ENCODE data around the gene RBBP8NL. TPM values are rescaled to one million over a fixed set of nuclear protein-coding genes. Genes with fewer than 3 reads are reported as not detected.

RBBP8NL gene
- total RNA-seq, 1 donor from 2014 or later: not detected

DNA sequence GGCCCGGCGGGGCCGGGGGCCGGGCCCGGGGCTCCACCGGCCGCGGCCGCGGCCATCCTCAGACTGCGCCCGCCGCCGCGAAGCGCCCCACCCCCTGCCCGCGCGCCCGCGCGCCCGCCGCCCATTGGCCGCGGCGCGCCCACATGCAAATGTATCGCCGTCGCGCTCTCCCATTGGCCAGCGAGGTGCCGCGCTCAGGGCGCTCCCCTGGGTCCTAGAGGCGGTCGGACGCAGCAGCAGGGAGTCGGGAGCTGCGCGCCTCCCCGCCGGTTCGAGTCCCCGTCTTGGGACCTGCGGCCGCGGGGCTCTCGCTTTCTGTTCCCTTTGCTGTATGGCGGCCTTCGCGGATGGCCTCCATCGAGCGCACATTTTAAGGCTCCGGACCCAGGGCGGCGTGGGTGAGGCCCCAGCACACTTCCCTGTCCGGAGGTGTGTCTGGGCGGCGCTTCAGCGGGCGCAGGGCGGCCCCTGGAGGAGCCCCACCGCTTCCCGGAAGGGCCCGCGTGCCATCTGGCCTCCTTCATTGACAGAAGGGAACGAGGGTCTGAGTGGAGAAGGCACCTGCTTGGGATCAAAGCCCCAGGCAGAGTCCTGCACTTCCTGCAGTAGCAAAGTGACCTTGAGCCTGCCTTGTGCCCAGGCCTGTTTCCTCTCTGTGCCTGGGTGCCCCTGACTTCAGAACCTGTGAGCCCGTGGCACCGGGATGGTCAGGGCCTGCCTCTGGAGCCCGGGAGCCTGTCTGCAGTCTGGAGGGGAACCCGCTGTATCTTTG is 19.9 kb downstream of the RBBP8NL start, which contains the start of gene CABLES2:
CABLES2 (minus strand) TSS at position 65 of the 772 bp plus-strand sequence; CDS start at position 56, 9 bp downstream.
- DNase-seq (ENCODE audit: low read depth): peak; percentile 78

DNA sequence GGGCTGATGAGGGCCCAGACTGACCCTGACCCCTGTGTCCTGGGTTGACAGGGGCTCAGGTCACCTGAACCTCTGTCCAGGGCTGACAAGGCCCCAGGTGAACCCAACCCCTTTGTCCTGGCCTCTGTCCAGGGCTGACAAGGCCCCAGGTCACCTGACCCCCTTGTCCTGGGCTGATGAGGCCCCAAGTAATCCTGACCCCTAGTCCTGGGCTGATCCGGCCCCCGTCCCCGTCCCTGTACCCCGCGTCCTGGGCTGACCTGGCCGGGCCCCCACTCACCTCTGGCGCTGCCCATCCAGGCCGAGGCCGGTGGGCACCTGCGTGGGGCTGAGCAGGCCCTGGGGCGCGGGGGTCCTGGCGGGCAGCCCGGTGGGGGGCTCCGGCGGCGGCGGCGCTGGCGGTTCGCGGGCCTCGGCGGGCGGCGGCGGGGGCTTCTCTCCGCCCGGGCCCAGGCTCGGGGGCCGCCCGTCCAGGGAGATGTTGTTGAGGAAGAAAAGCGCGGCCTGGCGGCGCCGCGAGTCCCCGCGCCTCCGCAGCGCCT is 20.6 kb downstream of the RBBP8NL start:
- no peak for DNase-seq (ENCODE audit: low read depth)

DNA sequence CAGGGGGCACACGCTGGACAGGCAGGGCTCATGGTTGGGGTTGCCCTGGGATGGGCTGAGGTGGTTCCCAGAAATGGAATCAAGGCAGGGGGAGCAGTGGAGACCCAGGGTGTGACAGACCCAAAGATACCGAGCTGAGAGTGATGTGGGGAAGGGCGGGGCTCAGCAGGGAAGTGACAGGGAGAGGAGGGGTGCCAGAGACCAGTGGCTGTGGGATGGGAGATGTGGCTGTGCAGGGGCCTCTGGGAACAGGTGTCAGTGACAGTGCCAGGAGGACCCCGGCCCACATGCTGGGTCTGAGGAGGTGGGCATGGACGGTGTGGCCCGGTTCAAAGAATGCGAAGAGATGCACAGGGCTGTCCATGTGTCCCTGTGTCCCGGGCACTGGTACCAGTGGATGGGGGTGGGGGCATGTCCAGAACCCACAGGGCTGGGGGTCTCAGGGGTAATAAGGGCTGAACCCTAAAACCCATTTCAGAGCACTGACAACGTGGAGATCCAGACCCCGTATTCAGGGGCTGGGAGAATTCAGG is 21.3 kb downstream of the RBBP8NL start:
- no peak for DNase-seq (ENCODE audit: low read depth)

DNA sequence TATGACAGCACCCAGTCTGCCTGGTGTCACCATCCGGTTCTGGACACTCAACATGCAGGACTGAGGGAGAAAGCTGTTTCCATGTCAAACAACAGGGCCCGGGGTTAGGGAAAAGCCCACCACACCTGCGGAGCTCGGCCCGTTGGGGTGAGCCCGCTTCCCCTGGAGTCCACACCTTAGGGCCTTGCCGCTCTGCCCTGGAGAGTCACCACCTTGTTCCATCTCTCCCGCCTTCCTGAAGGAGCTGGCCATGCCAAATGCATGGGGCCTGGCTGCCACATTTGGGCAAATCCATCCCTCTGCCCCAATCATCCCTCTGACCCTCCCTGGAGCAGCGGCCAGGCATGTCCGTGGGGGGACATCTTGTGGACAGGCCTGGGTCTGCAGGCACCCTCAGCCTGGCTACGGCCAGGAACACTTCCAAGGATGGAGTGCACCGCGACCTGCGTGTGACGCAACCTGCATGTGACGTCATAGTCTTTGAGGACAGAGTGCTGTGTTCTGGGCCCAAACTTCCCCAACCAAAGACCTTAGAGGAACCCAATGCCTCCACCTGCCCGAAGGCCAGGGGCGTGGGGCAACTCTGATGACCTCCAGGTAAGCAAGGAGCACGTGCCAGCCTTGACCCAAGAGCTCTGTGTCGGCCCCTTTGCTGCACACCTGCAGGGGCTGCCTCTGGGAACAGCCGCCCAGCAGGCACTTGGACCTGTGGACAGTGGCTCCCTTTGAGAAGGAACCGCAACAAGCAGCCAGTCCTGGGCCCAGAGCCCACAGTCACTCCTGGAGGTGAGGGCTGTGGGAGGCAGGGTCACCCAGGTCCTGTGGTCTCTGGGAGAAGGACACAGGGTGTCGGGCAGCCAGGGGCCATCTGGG is 22.0 kb downstream of the RBBP8NL start:
- peak; percentile 25 for DNase-seq (ENCODE audit: low read depth)

DNA sequence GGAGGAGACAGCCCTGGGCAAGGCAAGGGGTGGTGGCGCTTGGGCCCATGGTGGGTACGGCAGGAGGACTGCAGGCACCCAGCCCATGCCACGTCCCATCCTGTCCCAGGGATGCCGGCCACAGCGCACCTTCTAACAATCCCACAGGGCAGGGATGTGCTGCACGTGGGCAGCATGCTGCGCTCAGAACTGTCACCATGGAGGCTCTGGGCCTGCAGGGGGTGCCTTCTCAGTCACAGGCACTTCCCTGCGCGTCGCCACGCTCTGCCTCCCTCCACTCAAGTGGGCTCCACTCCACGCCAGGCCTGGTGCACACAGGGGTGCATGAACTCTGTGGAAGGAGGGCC is 22.6 kb downstream of the RBBP8NL start:
- DNase-seq (ENCODE audit: low read depth): no peak

DNA sequence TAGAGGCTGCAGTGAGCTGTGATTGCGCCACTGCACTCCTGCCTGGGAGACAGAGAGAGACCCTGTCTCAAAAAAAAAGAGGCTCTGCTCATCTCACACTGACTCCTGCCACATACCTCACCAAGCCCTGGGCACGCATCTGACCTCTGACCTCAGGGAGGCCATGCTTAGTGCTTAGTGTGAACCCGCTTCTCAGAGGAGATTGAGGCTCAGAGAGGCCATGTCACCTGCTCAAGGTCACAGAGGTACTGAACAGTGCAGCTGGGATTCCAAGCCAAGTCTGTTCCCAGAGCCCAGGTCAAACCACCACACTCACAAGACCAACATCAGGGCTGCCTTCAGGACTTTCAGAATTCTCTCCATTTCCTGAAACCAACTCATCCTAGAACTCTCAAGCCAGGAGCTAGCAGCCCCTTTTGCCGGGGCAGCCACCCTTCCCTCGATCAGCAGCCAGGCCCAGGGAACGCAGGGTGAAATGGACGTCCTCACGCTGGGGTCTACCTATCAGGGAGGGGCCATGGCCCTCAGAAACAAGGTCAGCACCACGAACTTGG is 23.1 kb downstream of the RBBP8NL start:
- DNase-seq (ENCODE audit: low read depth): no peak

DNA sequence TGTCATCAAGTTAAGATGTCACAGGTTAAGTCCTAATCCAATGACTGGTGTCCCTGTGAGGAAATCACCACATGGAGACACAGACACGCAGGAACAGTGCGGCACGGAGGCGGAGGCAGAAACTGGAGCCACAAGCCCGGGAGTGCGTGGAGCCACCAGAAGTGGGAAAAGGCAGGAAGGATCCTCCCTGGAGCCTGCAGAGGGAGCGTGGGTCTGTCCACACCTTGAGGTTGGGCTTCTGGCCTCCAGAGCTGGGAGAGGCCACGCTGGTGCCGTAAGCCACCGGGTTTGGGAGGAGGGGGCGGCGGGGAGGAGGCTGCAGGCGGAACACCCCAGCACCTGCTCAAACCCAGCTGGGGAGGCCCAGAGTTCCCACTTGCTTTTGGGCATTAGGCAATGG is 24.0 kb downstream of the RBBP8NL start:
- DNase-seq (ENCODE audit: low read depth): no peak

DNA sequence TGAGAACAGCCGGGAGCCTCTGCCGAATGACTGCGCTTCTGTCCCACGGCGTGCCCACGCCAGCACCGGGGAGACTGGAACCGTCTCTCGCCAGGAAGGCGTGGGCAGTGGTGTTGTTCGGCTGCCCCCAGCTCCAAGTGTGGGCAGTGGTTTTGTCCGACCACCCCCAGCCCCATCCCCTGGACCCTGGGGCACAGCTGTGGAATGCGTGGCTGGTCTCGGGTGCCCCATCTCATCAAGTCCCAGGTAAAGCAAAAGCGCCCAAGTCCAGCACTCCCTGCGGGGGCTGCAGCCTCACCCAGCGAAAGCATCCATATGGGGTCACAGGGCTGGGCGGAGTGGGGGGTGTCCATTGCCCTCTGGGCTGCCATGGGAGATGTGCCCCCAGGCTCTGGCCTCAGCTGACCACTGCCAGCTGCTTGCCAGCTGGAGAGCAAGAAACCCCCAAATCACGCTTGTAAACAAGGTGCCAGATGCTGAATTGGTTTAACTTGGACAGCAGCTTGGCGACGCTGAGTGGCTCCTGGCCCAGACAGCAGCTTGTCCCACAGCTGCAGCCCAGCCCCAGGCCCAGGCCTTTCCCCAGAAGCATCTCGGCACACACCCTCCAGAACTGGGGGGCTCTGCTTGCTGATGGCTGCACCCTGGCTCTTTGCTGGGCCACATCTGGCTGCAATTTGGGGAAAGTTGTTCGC is 24.7 kb downstream of the RBBP8NL start:
- no peak for DNase-seq (ENCODE audit: low read depth)

DNA sequence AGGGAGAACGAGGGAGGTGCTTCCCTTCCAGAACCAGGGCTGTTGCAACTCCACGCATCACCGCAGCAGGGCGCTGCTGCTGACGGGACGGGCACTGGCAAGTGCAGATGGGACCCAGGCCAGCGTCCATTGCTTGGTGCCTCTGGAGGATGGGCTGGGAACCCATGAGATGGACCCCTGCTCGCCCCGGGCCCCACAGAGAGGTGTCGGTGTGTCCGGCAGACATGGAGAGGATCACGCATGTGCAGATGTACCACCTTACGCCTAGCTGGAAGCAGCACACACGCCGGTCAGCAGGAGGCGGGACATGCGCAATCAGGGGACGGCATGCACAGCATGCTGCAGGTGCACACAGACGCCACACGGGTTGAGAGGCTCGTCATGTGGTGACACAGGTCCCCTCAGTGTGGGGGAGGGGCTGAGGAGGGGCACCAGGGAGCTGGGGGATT is 26.0 kb downstream of the RBBP8NL start:
- no peak for DNase-seq (ENCODE audit: low read depth)

DNA sequence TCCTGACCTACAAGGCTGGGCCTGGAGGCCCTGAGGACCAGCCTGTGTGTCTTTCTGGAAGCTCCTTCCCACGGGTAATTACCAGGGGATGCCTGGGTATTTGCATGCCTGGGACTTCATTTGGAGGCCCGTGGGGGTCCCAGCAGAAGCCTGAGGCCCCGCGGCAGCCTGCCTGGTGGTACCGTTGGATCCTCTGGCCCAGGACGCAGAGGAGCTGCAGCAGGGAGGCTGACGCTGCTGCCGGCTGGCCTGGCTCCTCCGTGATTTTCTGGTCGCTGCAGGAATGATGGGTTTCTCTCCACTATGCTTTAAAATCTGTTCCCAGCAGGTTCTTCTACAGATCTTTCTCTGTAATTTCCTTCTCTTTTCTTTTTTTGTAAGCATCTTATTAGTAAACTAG is 26.8 kb downstream of the RBBP8NL start:
- no peak for DNase-seq (ENCODE audit: low read depth)

DNA sequence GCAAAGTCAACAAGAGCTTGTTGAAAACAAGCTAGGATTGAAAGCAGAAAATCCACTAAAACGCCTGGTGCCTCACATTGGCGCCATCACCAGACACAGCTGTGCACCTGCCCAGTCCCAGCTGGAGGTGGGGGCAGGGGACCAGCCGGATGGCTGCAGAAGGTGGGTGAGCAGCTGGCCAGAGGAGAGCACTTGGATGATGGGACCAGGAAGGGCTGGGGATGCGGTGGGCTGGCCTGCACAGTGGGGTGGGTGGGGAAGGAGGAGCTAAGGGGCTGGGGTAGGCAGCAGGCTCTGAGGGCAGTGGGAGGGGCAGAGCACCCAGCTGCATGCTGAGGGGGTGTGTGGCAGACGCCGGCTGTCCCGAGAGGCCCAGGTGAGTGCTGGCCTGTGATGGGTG is 27.3 kb downstream of the RBBP8NL start:
- DNase-seq (ENCODE audit: low read depth): no peak

DNA sequence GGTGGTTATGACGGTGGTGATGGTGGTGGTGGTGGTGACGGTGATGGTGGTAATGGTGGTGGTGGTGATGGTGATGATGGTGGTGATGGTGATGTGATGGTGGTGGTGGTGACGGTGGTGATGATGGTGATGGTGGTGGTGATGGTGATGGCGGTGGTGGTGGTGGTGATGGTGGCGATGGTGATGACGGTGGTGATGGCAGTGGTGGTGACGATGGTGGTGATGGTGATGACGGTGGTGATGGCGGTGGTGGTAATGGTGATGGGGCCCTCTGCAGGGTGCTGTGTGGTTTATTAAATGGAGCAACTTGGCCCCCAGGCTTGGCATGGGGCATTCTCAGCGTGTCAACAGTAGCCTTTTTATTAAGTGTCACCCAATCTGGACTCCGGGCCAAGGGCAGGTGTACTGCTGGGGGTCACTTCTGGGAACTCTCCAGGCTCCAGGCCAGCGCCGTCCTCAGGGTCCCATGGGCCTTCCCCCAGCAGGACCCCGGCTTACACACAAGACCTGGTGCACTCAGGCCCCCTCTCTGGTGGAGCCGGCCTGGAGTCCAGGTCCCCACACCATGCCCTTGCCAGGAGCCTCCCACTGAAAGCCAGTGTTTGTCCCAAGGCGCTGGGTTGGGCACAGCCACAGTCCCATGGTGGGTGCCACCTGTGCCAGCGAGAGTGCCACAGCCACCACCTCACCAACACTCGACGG is 29.1 kb downstream of the RBBP8NL start:
- DNase-seq (ENCODE audit: low read depth): no peak

DNA sequence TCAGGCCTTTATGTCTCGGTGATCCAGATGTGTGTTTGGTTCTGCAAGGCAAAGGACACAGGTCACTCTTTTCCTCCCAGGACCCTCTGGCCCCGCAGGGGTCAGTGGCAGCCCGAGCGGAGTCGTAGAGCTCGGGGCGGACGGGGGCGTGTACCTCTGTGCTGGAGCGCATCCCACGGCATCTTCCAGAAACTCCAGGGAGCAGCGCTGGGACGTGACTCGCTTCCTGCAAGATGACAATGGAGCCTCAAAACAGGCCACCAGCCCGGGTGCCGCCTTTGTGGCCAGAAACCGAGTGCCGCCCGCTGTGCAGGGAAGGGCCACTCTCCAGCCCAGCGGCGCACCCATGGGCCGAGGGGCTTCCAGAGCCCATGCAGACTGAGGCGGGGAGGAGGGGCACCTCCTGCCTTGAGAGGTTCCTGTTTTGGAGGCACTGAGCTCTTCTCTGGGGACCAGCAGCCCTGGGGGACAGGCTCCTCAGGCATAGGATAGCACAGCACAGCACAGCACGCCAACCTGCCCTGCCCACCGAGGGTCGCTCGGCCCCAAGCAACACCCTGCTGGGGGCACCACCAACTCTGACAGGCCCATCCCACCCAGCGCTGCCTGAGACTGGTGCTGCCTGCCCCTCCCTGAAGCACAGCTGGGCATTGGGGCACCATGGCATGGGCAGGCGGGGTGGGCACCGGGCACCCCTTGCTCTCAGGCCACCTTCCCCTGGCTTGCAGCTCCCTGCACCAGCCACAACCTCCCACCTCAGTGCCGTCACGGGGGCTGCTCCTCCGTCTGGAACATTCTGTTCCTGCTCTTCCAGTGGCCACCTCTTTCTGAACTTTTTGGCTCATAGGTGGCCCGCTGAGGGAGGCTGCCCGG is 30.7 kb downstream of the RBBP8NL start:
- DNase-seq (ENCODE audit: low read depth): no peak

DNA sequence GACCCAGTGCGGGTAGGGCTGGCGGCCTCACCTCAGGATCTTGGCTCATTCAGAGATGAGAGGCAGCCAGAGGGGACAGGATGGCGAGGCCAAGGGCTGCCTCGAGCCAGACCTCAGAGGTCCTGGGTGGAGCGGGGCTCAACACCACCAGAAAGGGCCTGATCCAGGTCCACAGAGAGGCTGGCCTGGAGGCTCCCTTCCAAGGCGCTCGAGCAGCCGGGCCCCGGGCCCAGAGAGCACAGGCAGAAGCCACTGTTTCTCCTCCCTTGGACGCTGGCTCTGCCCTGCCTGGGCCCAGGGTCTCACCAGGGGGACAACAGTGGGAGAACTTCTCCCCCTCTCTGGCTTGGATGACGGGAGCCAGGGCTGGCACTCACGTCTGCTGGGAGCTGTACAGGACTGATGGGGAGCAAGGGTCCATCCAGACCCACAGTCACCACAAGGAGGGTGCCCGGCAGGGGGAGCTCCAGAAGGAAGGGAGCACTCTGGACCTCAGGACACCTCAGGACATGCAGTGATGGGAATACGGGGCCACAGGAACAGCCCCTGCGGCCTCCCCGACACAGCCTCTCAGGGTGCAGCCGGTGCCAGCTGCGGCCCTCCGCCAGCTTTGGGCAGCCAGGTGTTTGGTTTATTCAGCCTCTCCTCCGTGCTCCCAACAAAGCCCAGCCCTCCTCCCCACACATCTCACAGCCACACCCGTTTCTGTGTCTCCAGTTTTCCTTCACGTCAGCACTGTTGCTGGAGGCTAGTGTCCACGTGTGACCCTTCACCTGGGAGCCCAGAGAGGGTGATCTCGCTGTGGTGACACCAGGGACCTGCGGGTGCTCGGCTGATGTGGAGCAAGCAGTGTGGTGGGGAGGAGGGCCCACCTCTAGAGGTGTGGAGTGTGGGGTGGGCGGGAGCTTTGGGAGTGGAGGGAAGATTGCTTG is 31.8 kb downstream of the RBBP8NL start:
- no peak for DNase-seq (ENCODE audit: low read depth)

DNA sequence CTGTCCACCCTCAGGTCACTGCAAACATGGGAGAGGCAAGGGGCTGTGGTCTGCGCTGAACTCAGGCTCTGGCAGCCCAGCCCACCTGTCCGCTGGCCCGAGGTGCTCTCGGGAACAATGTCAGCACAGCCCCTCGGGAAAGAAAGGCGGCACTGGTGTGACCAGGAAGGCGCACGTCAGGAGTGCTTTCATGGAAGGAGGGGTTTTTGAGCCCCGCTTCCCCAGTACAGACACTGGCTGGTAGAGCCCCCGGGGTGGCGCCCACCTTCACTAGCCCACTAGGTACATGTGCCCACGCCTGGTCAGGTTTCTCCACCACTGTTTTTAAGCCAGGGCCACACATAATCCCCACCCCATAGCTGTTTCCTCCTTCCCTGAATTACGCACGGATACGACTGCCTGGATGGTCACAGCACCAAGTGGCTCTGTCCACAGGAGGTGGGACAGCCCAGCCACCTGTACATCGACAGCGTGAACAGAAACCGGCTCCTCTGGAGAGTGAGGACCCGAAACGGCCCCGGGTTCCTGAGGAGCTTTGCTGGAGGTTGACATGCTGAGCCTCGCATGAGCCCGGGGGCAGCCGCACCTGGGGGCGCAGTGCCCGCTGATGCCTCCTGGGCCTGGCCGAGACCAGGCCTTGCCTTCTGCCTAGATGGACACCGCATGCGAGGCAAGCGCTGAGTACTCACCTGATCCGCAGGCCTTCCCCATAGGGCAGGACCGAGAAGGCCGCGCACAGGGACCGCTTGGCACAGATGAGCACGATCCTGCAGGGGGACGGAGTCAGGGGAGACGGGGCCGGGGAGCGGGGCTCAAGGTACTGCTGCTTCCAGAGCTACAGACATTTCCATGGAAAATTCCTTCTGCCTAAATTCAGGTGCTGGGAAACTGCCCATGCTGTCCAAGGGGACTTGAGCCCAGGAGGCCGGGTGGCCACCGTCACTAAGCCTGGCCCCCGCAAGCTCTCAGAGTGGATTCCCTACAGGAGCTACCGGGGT is 32.8 kb downstream of the RBBP8NL start:
- no peak for DNase-seq (ENCODE audit: low read depth)

DNA sequence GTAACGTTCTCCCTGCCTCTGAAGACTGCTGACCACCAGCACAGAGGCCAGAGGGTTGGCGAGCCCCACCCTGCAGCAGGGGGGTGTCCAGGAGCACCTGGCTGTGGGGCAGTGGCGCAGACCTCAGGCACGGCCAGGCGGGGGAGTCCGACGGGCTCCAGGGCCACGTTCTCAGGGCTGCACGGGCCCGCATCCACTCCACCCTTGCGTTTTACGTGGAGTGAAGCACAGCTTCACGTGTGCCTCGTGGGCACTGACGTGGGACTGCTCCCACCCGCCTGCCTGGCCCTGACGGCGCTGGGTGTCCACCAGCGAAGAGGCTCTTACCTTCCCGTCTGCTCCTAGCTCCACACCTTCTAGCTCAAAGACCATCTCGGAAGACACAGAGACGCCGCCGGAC is 33.5 kb downstream of the RBBP8NL start:
- DNase-seq (ENCODE audit: low read depth): no peak

DNA sequence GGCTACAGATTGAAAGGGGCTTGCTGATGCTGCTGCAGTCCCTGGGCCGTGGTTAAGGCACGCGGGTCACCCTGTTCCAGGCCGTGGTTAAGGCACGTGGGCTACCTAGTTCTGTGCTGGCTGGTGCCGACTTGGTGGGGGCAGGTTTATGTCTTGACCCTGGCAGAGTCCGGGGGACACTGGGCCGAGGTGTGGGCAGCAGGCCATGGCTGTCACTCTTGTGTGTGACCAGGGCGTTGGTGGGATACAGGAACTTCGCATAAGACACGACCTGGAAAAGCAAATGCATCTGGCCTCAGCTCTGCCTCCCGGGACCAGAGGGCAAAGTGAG is 34.0 kb downstream of the RBBP8NL start:
- no peak for DNase-seq (ENCODE audit: low read depth)
